Tibial nerve (tissue), 4 donors: ENCODE data around the gene KIF3C. TPM values are rescaled to one million over a fixed set of nuclear protein-coding genes. Genes with fewer than 3 reads are reported as not detected.

Experiments used
- DNase-seq, 2 donors: peaks; one replicate each; pipeline ENCODE4 v3.0.0-alpha.2; 2019; ENCODE audit warnings: low spot score in 2 of 2
- H3K27ac ChIP-seq, 4 donors: fragments of 200-600 bp; sonication (generic) in 3 of 4; one replicate each; pipeline ENCODE4 v1.5.1; 2017 to 2019; ENCODE audit warnings: mild to moderate bottlenecking in 1 of 4
- H3K27me3 ChIP-seq, 2 donors: fragments of 200-600 bp; sonication (generic) in 1 of 2; one replicate each; pipeline versions ENCODE4 v1.5.1 to v1.6.0; 2017 to 2019
- H3K36me3 ChIP-seq, 3 donors: fragments of 200-600 bp; sonication (generic); one replicate each; pipeline ENCODE4 v1.5.1; 2018 to 2019
- H3K4me1 ChIP-seq, 4 donors: fragments of 200-600 bp; sonication (generic) in 3 of 4; one replicate each; pipeline ENCODE4 v1.5.1; 2017 to 2019
- H3K4me3 ChIP-seq, 4 donors: fragments of 200-600 bp; sonication (generic) in 3 of 4; one replicate each; pipeline ENCODE4 v1.5.1; 2017 to 2019; ENCODE audit warnings: mild to moderate bottlenecking in 1 of 4, moderate library complexity in 1 of 4
- H3K9me3 ChIP-seq, 4 donors: fragments of 200-600 bp; sonication (generic) in 3 of 4; one replicate each; pipeline ENCODE4 v1.5.1; 2017 to 2019
- EP300 ChIP-seq, 2 donors: sonication (generic); formaldehyde crosslinking; IDR thresholded peaks; one replicate each; pipeline ENCODE4 v1.6.1; 2017; ENCODE audit warnings: antibody characterized with exemption in 2 of 2, mild to moderate bottlenecking in 1 of 2
- POLR2A ChIP-seq, 2 donors: fragments of 450-650 bp; IDR thresholded peaks; one replicate each; pipeline ENCODE4 v1.6.1; 2017; ENCODE audit warnings: antibody characterized with exemption in 2 of 2, mild to moderate bottlenecking in 2 of 2, moderate library complexity in 2 of 2
- WGBS, 2 donors: methylation state at CpG; one replicate each; pipeline ENCODE4 v1.1.5; 2018; 5-methylcytosine and 5-hydroxymethylcytosine counted together
- total RNA-seq, 4 donors: library from RNA; depleted of rRNA; stranded (reverse); fragments of >200 nt; gene quantifications; one replicate each; pipeline ENCODE4 v1.1.0, GENCODE V29; 2016
- TF ChIP-seq, protein P1 (sequence below), 5 experiments: fragments of 200-600 bp in 3 of 5; fragments of 450-650 bp in 2 of 5; sonication (generic) in 3 of 5; IDR thresholded peaks; one replicate each; pipeline ENCODE4 v1.5.1; 2016 to 2019; ENCODE audit warnings: antibody characterized with exemption in 5 of 5, mild to moderate bottlenecking in 3 of 5, moderate library complexity in 2 of 5

KIF3C gene
- total RNA-seq, 4 donors from 2014 or later = 20.2 to 31.9 (median 22.8) TPM

DNA sequence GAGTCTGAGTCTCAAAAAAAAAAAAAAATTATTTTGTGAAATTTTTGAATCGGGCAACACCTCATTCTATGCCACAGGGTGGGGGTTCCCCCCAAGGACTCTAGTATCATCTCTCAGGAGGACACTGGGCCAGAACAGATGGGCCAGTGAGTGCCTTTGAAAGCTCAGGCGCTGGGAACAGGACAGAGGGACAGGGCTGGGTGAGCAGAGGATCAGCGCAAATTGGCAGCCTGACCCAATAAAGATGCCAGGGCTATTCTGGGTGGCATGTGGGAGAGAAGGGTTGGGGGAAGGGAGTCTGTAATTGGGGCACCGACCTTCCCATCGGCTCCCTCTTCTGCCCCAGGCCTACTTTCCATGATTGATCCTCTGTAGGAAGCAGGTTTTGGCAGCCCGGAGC lies 44.0 kb downstream of the KIF3C start:
- WGBS, 2 donors = 82 to 88% methylated on average over 6 of the region's 6 CpGs
- no peaks in the 10 kb centered on the region for H3K27me3 ChIP-seq
- peak overlapping the region in 3 of 4 donors; percentile 20 to 78 (median 75) for H3K27ac ChIP-seq
- TF ChIP-seq POLR2A (IDR thresholded peaks at IDR 0.05) (no peak), EP300 (IDR thresholded peaks at IDR 0.05) (no peak)
- TF ChIP-seq, protein P1, sequence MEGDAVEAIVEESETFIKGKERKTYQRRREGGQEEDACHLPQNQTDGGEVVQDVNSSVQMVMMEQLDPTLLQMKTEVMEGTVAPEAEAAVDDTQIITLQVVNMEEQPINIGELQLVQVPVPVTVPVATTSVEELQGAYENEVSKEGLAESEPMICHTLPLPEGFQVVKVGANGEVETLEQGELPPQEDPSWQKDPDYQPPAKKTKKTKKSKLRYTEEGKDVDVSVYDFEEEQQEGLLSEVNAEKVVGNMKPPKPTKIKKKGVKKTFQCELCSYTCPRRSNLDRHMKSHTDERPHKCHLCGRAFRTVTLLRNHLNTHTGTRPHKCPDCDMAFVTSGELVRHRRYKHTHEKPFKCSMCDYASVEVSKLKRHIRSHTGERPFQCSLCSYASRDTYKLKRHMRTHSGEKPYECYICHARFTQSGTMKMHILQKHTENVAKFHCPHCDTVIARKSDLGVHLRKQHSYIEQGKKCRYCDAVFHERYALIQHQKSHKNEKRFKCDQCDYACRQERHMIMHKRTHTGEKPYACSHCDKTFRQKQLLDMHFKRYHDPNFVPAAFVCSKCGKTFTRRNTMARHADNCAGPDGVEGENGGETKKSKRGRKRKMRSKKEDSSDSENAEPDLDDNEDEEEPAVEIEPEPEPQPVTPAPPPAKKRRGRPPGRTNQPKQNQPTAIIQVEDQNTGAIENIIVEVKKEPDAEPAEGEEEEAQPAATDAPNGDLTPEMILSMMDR (IDR thresholded peaks at IDR 0.05) = no peak
- H3K4me3 ChIP-seq = no peak overlapping the region
- H3K4me1 ChIP-seq = peaks cover 0 to 13% (median 0%) of the 10 kb centered on the region in 4 donors
- no peaks in the 10 kb centered on the region for H3K9me3 ChIP-seq
- DNase-seq = no peak
- peaks cover 0 to 50% (median 0%) of the 10 kb centered on the region in 3 donors for H3K36me3 ChIP-seq

GRCh38 chr2:25936889-25937545 lies 45.3 kb downstream of the KIF3C start:
- H3K27me3 ChIP-seq = no peaks in the 10 kb centered on the region
- WGBS, 2 donors = 59 to 72% methylated on average over 7 of the region's 7 CpGs
- H3K4me3 ChIP-seq = no peak overlapping the region
- DNase-seq = no peak
- peaks cover 0 to 13% (median 0%) of the 10 kb centered on the region in 4 donors for H3K4me1 ChIP-seq
- peak in 1 of 2 donors; percentile 71 for TF ChIP-seq EP300 (IDR thresholded peaks at IDR 0.05)
- TF ChIP-seq, protein P1 (IDR thresholded peaks at IDR 0.05) = no peak
- peak overlapping the region; percentile 29 to 78 (median 66) for H3K27ac ChIP-seq
- H3K9me3 ChIP-seq = no peaks in the 10 kb centered on the region
- peaks cover 0 to 54% (median 0%) of the 10 kb centered on the region in 3 donors for H3K36me3 ChIP-seq

GRCh38 chr2:25933622-25934021 lies 48.7 kb downstream of the KIF3C start:
- no peak overlapping the region for H3K4me3 ChIP-seq
- no peaks in the 10 kb centered on the region for H3K27me3 ChIP-seq
- peaks cover 0 to 13% (median 0%) of the 10 kb centered on the region in 4 donors for H3K4me1 ChIP-seq
- TF ChIP-seq, protein P1 (IDR thresholded peaks at IDR 0.05) = no peak
- TF ChIP-seq POLR2A (IDR thresholded peaks at IDR 0.05) = no peak
- no peak for TF ChIP-seq EP300 (IDR thresholded peaks at IDR 0.05)
- H3K27ac ChIP-seq = no peak overlapping the region
- H3K36me3 ChIP-seq = peaks cover 0 to 62% (median 0%) of the 10 kb centered on the region in 3 donors
- WGBS, 2 donors = 88 to 97% methylated on average over 2 of the region's 2 CpGs
- no peak for DNase-seq
- H3K9me3 ChIP-seq = no peaks in the 10 kb centered on the region

GRCh38 chr2:25929789-25930473 lies 52.4 kb downstream of the KIF3C start:
- Histone ChIP-seq H3K27ac (no peak overlapping the region), H3K4me3 (no peak overlapping the region), H3K9me3 (no peaks in the 10 kb centered on the region), H3K36me3 (peaks cover 0 to 80% (median 0%) of the 10 kb centered on the region in 3 donors), H3K4me1 (no peaks in the 10 kb centered on the region), H3K27me3 (no peaks in the 10 kb centered on the region)
- TF ChIP-seq EP300 (IDR thresholded peaks at IDR 0.05) (no peak), POLR2A (IDR thresholded peaks at IDR 0.05) (no peak)
- TF ChIP-seq, protein P1 (IDR thresholded peaks at IDR 0.05) = no peak
- no peak for DNase-seq
- WGBS, 2 donors = 87 to 95% methylated on average over 14 of the region's 14 CpGs

DNA sequence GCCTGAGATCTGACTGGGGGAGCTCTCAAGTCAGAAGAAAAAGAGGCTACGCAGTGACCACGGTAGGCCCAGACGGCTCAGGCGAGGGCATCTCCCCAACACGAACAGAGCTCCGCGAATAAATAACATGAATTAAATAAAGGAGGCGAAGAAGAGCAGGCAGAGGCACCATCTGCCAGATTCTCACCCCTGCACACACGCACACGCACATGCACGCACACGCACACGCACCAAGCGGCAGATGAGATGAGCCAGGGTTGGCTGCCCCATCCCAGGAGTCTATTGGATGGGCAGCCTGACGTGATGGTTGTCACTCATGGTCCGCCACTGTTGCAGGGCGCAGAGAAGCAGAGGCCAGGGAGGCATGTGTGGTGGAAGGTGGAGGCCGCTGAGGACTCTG lies 53.6 kb downstream of the KIF3C start:
- WGBS, 2 donors = 95 to 96% methylated on average over 18 of the region's 18 CpGs
- no peak overlapping the region for H3K27ac ChIP-seq
- no peak overlapping the region for H3K4me3 ChIP-seq
- TF ChIP-seq POLR2A (IDR thresholded peaks at IDR 0.05) (no peak), EP300 (IDR thresholded peaks at IDR 0.05) (no peak)
- TF ChIP-seq, protein P1 (IDR thresholded peaks at IDR 0.05) = no peak
- no peaks in the 10 kb centered on the region for H3K4me1 ChIP-seq
- DNase-seq = no peak
- H3K27me3 ChIP-seq = no peaks in the 10 kb centered on the region
- peaks cover 0 to 69% (median 0%) of the 10 kb centered on the region in 3 donors for H3K36me3 ChIP-seq
- H3K9me3 ChIP-seq = no peaks in the 10 kb centered on the region
